ENCODE measurements around the gene TNRC18.

Gene TNRC18

GRCh38 chr7:5342631-5343030 lies 81.0 kb downstream of the TNRC18 start (continued):
- TF ChIP-seq ZNF311 (tag by site-specific recombination; IDR thresholded peaks at IDR 0.05; ENCODE audit: borderline replicate concordance) (no peak), GLI4 (tag by site-specific recombination; IDR thresholded peaks at IDR 0.05) (no peak), ZNF792 (tag by site-specific recombination; IDR thresholded peaks at IDR 0.05) (no peak), ZNF248 (tag by site-specific recombination; IDR thresholded peaks at IDR 0.05) (no peak), ZNF660 (tag by site-specific recombination; IDR thresholded peaks at IDR 0.05) (no peak), ZSCAN18 (tag by site-specific recombination; IDR thresholded peaks at IDR 0.05) (no peak), ZNF610 (tag by site-specific recombination; IDR thresholded peaks at IDR 0.05; ENCODE audit: borderline replicate concordance) (no peak), ZNF433 (tag by site-specific recombination; IDR thresholded peaks at IDR 0.05; ENCODE audit: low read depth) (no peak), PRDM1 (tag by site-specific recombination; IDR thresholded peaks at IDR 0.05) (no peak), ZNF121 (tag by site-specific recombination; IDR thresholded peaks at IDR 0.05) (no peak)

GRCh38 chr7:5339955-5340354 lies 83.7 kb downstream of the TNRC18 start:
- Histone ChIP-seq H3K4me3 (ENCODE audit: low read depth, low read length) (no peak overlapping the region), H3K27ac (ENCODE audit: extremely low read depth, low read depth, low read length) (no peak overlapping the region), H3K36me3 (ENCODE audit: control insufficient read depth in 2 of 2, insufficient read depth in 1 of 2, low read length in 2 of 2) (peaks cover 48 to 60% of the 10 kb centered on the region in 2 experiments; a peak in 2 of 3 replicates), H3K4me1 (ENCODE audit: control insufficient read depth, insufficient read depth, low read length) (no peaks in the 10 kb centered on the region), H3K9me3 (ENCODE audit: control insufficient read depth, insufficient read depth, low read depth, low read length) (no peaks in the 10 kb centered on the region)
- no peak for TF ChIP-seq ZNF114 (tag by site-specific recombination; IDR thresholded peaks at IDR 0.05)
- no peak for TF ChIP-seq SCRT1 (tag by site-specific recombination; IDR thresholded peaks at IDR 0.05; ENCODE audit: borderline replicate concordance)
- TF ChIP-seq SCRT2 (tag by site-specific recombination; IDR thresholded peaks at IDR 0.05), result no peak
- no peak for TF ChIP-seq ZNF623 (tag by site-specific recombination; IDR thresholded peaks at IDR 0.05)
- no peak for TF ChIP-seq ZNF324 (tag by site-specific recombination; IDR thresholded peaks at IDR 0.05)
- TF ChIP-seq ZNF645 (tag by site-specific recombination; IDR thresholded peaks at IDR 0.05), result no peak
- TF ChIP-seq HIC1 (tag by site-specific recombination; IDR thresholded peaks at IDR 0.05), result no peak
- TF ChIP-seq ZNF610 (tag by site-specific recombination; IDR thresholded peaks at IDR 0.05; ENCODE audit: borderline replicate concordance), result no peak
- TF ChIP-seq ZSCAN5A (tag by site-specific recombination; IDR thresholded peaks at IDR 0.05), result no peak
- TF ChIP-seq ZNF423 (tag by site-specific recombination; IDR thresholded peaks at IDR 0.05), result no peak
- TF ChIP-seq ZFP69B (tag by site-specific recombination; IDR thresholded peaks at IDR 0.05), result no peak
- no peak for TF ChIP-seq ZNF2 (tag by site-specific recombination; IDR thresholded peaks at IDR 0.05)
- no peak for TF ChIP-seq ATF2 (tag by site-specific recombination; IDR thresholded peaks at IDR 0.05; ENCODE audit: low read depth)
- TF ChIP-seq ZNF561 (tag by site-specific recombination; IDR thresholded peaks at IDR 0.05; ENCODE audit: borderline replicate concordance), result no peak
- TF ChIP-seq ZNF501 (tag by site-specific recombination; IDR thresholded peaks at IDR 0.05), result no peak
- TF ChIP-seq ZNF621 (tag by site-specific recombination; IDR thresholded peaks at IDR 0.05), result no peak
- ChIA-PET POLR2A (no interaction called here), CTCF (interaction anchor here (0.9 kb wide), 1 partner anchor 26 kb away, joined by 3 read pairs; no protein-coding TSS in a partner anchor)

Data from HEK293 (cell line).